Right lobe of liver (tissue), 6 donors: ENCODE measurements around the gene ERI2. TPM values are rescaled to one million over a fixed set of nuclear protein-coding genes. Genes with fewer than 3 reads are reported as not detected.
"Not testable (repeated sequence)": the region's sequence is repeated elsewhere in the genome, so short reads cannot be mapped to it uniquely, and the experiment has no call there.

Experiments used
- ATAC-seq, 4 donors: fragments of 200-7000 bp; cut with Tn5 transposase; one replicate each; pipeline ENCODE4 v1.9.1; 2020; ENCODE audit warnings: mild to moderate bottlenecking in 4 of 4, moderate library complexity in 4 of 4
- DNase-seq, 3 donors: peaks; one replicate each; pipeline ENCODE4 v3.0.0-alpha.2; 2020
- H3K27ac ChIP-seq, 3 donors: fragments of 200-600 bp; one replicate each; pipeline ENCODE4 v1.8.0; 2022
- H3K27me3 ChIP-seq, 2 donors: fragments of 200-600 bp; one replicate each; pipeline ENCODE4 v1.8.0; 2022
- H3K36me3 ChIP-seq, 4 donors: fragments of 200-600 bp; sonication (generic) in 1 of 4; one replicate each; pipeline versions ENCODE4 v1.5.1 to v1.8.0; 2017 to 2022; ENCODE audit warnings: control low read depth in 1 of 4
- H3K4me1 ChIP-seq, 4 donors: fragments of 200-600 bp; sonication (generic) in 1 of 4; one replicate each; pipeline versions ENCODE4 v1.5.1 to v1.8.0; 2017 to 2022; ENCODE audit warnings: control low read depth in 1 of 4
- H3K4me3 ChIP-seq, 3 donors: fragments of 200-600 bp; one replicate each; pipeline ENCODE4 v1.8.0; 2022
- H3K9me3 ChIP-seq, 4 donors: fragments of 200-600 bp; sonication (generic) in 1 of 4; one replicate each; pipeline versions ENCODE4 v1.5.1 to v1.8.0; 2017 to 2022; ENCODE audit warnings: control low read depth in 1 of 4
- CTCF ChIP-seq, 4 donors: fragments of 200-600 bp in 3 of 4; fragments of 450-650 bp in 1 of 4; IDR thresholded peaks; one replicate each; pipeline versions ENCODE4 v1.5.1 to v1.8.0; 2016 to 2022; ENCODE audit warnings: antibody characterized with exemption in 4 of 4, mild to moderate bottlenecking in 2 of 4
- POLR2A ChIP-seq: fragments of 450-650 bp; IDR thresholded peaks from one replicate; pipeline ENCODE4 v1.6.1; 2017; ENCODE audit warnings: antibody characterized with exemption, mild to moderate bottlenecking
- WGBS: methylation state at CpG from one replicate; pipeline ENCODE4 v1.1.6; 2018; ENCODE audit warnings: low coverage, low lambda C conversion rate; ENCODE audit not compliant: insufficient coverage; ENCODE audit errors: missing lambda C conversion rate; 5-methylcytosine and 5-hydroxymethylcytosine counted together
- intact Hi-C, 2 donors: fragments of 100-400 bp; cut with DNase I; formaldehyde crosslinking; loops; one replicate each; pipeline versions ENCODE4 v1.11.2 to v1.14.1; 2022
- total RNA-seq, 6 experiments: library from RNA; depleted of rRNA in 2 of 6; stranded (reverse); fragments of >200 nt in 2 of 6; fragmentation: NEBNext Ultra II Directional in 3 of 6; extraction: Animal tissue kit (Norgen Biotek cat#: 25700) in 3 of 6; gene quantifications; one replicate each; pipeline versions ENCODE4 v1.1.0 to v1.2.4, GENCODE V29; 2016 to 2023
- donor health status: DM: no; HTN: yes; CAD: no.
- donor health status: DM: no; HTN: no; CAD: no.
- donor health status: DM: no; HTN: no; CAD: no.
- donor health status: DM: no; HTN: yes; CAD: no.
- donor health status: DM: no; HTN: yes; CAD: no.

ERI2 gene
- total RNA-seq, 6 experiments from 2014 or later: 9.8 to 15.9 (median 14.8) TPM

GRCh38 chr16:20812510-20812909 is 6.2 kb upstream of the ERI2 start:
- H3K27me3 ChIP-seq: no peaks in the 10 kb centered on the region
- DNase-seq: no peak
- ATAC-seq: no peak
- TF ChIP-seq CTCF (IDR thresholded peaks at IDR 0.05) (no peak), POLR2A (no peak)
- WGBS: 67% methylated on average over 1 of the region's 2 CpGs
- intact Hi-C loops: no loop called here
- no peak overlapping the region for H3K27ac ChIP-seq
- no peaks in the 10 kb centered on the region for H3K36me3 ChIP-seq
- H3K4me3 ChIP-seq: no peak overlapping the region
- H3K9me3 ChIP-seq: no peaks in the 10 kb centered on the region
- no peaks in the 10 kb centered on the region for H3K4me1 ChIP-seq

- Histone ChIP-seq H3K36me3 (no peaks in the 10 kb centered on the region), H3K4me1 (no peaks in the 10 kb centered on the region), H3K27me3 (no peaks in the 10 kb centered on the region), H3K9me3 (no peaks in the 10 kb centered on the region), H3K4me3 (no peak overlapping the region), H3K27ac (no peak overlapping the region)
- intact Hi-C loops: no loop called here
- ATAC-seq (no peak), DNase-seq (no peak)
- TF ChIP-seq POLR2A (no peak), CTCF (IDR thresholded peaks at IDR 0.05) (no peak)
- 89% methylated on average over 10 of the region's 10 CpGs for WGBS
Observed at GRCh38 chr16:20811889-20812439, 5.7 kb upstream of the ERI2 start.

GRCh38 chr16:20807862-20808261 is 1.6 kb upstream of the ERI2 start:
- Histone ChIP-seq H3K27ac (no peak overlapping the region), H3K4me3 (no peak overlapping the region), H3K4me1 (peaks cover 0 to 26% (median 11%) of the 10 kb centered on the region in 4 donors), H3K36me3 (no peaks in the 10 kb centered on the region), H3K9me3 (no peaks in the 10 kb centered on the region), H3K27me3 (no peaks in the 10 kb centered on the region)
- intact Hi-C loops: no loop called here
- WGBS: 80% methylated on average over 5 of the region's 11 CpGs
- DNase-seq (no peak), ATAC-seq (no peak)
- TF ChIP-seq POLR2A (no peak), CTCF (IDR thresholded peaks at IDR 0.05) (no peak)

- H3K27ac ChIP-seq: peak overlapping the region; percentile 68 to 86 (median 82)
- H3K27me3 ChIP-seq, H3K9me3 ChIP-seq, H3K36me3 ChIP-seq, DNase-seq, intact Hi-C loops: not testable (repeated sequence)
- peaks cover 0 to 30% (median 12%) of the 10 kb centered on the region in 4 donors for H3K4me1 ChIP-seq
- 5% methylated on average over 12 of the region's 12 CpGs for WGBS
- peak overlapping the region; percentile 63 to 91 (median 84) for H3K4me3 ChIP-seq
- ATAC-seq: peak in 3 of 4 donors; percentile 2 to 4 (median 3)
Observed at GRCh38 chr16:20805684-20806167, 546 bp downstream of the ERI2 start.

GRCh38 chr16:20803561-20804214 is 2.6 kb downstream of the ERI2 start:
- TF ChIP-seq CTCF (IDR thresholded peaks at IDR 0.05) (no peak), POLR2A (no peak)
- peak overlapping the region in 1 of 3 donors; percentile 14 for H3K4me3 ChIP-seq
- intact Hi-C loops: no loop called here
- ATAC-seq (peak in 2 of 4 donors; percentile 2 to 15), DNase-seq (no peak)
- no peaks in the 10 kb centered on the region for H3K27me3 ChIP-seq
- peaks cover 0 to 30% (median 12%) of the 10 kb centered on the region in 4 donors for H3K4me1 ChIP-seq
- 55% methylated on average over 7 of the region's 7 CpGs for WGBS
- H3K27ac ChIP-seq: peak overlapping the region in 2 of 3 donors; percentile 20 to 53
- H3K36me3 ChIP-seq: peaks cover 0 to 15% (median 0%) of the 10 kb centered on the region in 4 donors
- no peaks in the 10 kb centered on the region for H3K9me3 ChIP-seq
